PC-9 (cell line): ENCODE results near the gene TLE4. TPM values are rescaled to one million over a fixed set of nuclear protein-coding genes. Genes with fewer than 3 reads are reported as not detected.

Experiments used
- BruUV-seq: library from RNA; stranded (reverse); fragments of 400-500 nt; replicated peaks from 2 replicates; lab custom pipeline; 2021; lab: Mats Ljungman, UMichigan
- CTCF ChIA-PET: fragments of 300-600 bp; sonication (Branson Sonifier 250); formaldehyde crosslinking; loops from one replicate; lab custom pipeline; 2022; ENCODE audit warnings: antibody characterized with exemption; lab: Charles Lee
- POLR2A ChIA-PET: fragments of 300-600 bp; sonication (Branson Sonifier 250); formaldehyde crosslinking; loops from one replicate; lab custom pipeline; 2022; ENCODE audit warnings: antibody characterized with exemption; ENCODE audit not compliant: unreplicated experiment; lab: Charles Lee
- DNase-seq, 2 experiments: peaks; one replicate each; pipeline versions ENCODE4 v3.0.0 to v3.0.0-alpha.2; 2015 to 2022; ENCODE audit warnings: mixed read lengths in 1 of 2
- H2AFZ ChIP-seq: fragments of 200-600 bp; sonication (generic); 2 replicates; pipeline ENCODE4 v1.8.1; 2017; ENCODE audit warnings: antibody characterized with exemption
- H3F3A ChIP-seq: fragments of 200-600 bp; sonication (generic); 2 replicates; pipeline ENCODE4 v1.8.1; 2017; ENCODE audit warnings: antibody characterized with exemption, mild to moderate bottlenecking, low read depth; ENCODE audit not compliant: insufficient read depth
- H3K27ac ChIP-seq: fragments of 200-600 bp; sonication (generic); 2 replicates; pipeline ENCODE4 v1.6.1; 2016; ENCODE audit warnings: mixed run types
- H3K27me3 ChIP-seq: fragments of 200-600 bp; sonication (generic); 2 replicates; pipeline ENCODE4 v1.6.1; 2016; ENCODE audit warnings: low read depth, mixed run types; ENCODE audit not compliant: insufficient read depth
- H3K36me3 ChIP-seq: fragments of 200-600 bp; sonication (generic); 2 replicates; pipeline ENCODE4 v1.6.1; 2016; ENCODE audit warnings: low read depth, mixed run types
- H3K4me1 ChIP-seq: fragments of 200-600 bp; sonication (generic); replicated peaks from 2 replicates; pipeline ENCODE4 v1.6.1; 2016; ENCODE audit warnings: mixed run types; ENCODE audit not compliant: insufficient read depth
- H3K4me2 ChIP-seq: fragments of 200-600 bp; sonication (generic); 2 replicates; pipeline ENCODE4 v1.6.1; 2017; ENCODE audit warnings: mixed run types
- H3K4me3 ChIP-seq: fragments of 200-600 bp; sonication (generic); 2 replicates; pipeline ENCODE4 v1.6.1; 2016; ENCODE audit warnings: mixed run types
- H3K79me2 ChIP-seq: fragments of 200-600 bp; sonication (generic); 2 replicates; pipeline ENCODE4 v1.6.1; 2017; ENCODE audit warnings: low read depth, mixed run types
- H3K9me2 ChIP-seq: fragments of 200-600 bp; sonication (generic); 2 replicates; pipeline ENCODE4 v1.8.1; 2017; ENCODE audit warnings: mild to moderate bottlenecking; ENCODE audit not compliant: insufficient read depth
- H3K9me3 ChIP-seq: fragments of 200-600 bp; sonication (generic); 2 replicates; pipeline ENCODE4 v1.8.1; 2016; ENCODE audit warnings: low read depth; ENCODE audit not compliant: insufficient read depth
- H4K20me1 ChIP-seq: fragments of 200-600 bp; sonication (generic); 2 replicates; pipeline ENCODE4 v1.8.1; 2017; ENCODE audit not compliant: insufficient read depth
- CTCF ChIP-seq: fragments of 200-600 bp; sonication (generic); conservative IDR thresholded peaks from 2 replicates; pipeline ENCODE4 v1.6.1; 2017; ENCODE audit warnings: mixed run types, antibody characterized with exemption, mild to moderate bottlenecking, moderate library complexity
- EZH2 ChIP-seq: fragments of 200-600 bp; sonication (generic); IDR thresholded peaks from 2 replicates; pipeline ENCODE4 v1.8.0; 2017; ENCODE audit warnings: antibody characterized with exemption, low read depth
- intact Hi-C: fragments of 100-400 bp; cut with micrococcal nuclease; formaldehyde crosslinking; loops from one replicate; pipeline ENCODE4 v1.10.0; 2022; ENCODE audit not compliant: unreplicated experiment
- total RNA-seq: library from RNA; stranded (reverse); gene quantifications from 2 replicates; pipeline ENCODE4 v1.2.3, GENCODE V29; 2021

TLE4 gene
- total RNA-seq, 1 experiment from 2014 or later = not detected

DNA sequence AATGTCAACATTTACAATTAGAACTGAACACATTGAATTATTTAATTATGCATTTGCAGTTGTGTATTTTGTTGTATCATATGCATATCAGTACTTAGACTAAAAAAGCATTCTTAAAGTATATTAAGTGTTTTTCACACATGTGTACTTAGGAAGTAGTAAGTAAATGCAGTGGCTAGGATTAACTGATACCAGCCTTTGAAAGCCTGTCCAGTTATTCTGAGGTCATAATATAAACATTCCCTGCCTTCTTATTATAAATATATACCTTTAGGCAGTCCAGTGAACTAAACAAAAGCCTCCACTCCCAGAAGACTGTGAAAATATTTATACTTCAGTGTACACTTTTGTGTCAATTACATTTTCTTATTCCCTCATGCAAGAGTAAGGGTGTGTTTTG lies 83.8 kb downstream of the TLE4 start:
- POLR2A ChIA-PET = no interaction called here
- Histone ChIP-seq H3K4me3 (no peak overlapping the region), H3F3A (no peaks in the 10 kb centered on the region), H3K27me3 (peaks cover 7% of the 10 kb centered on the region; the same call in 1 of the 2 replicates), H4K20me1 (no peaks in the 10 kb centered on the region), H3K79me2 (no peaks in the 10 kb centered on the region), H3K9me2 (no peaks in the 10 kb centered on the region), H3K4me1 (no peaks in the 10 kb centered on the region), H3K27ac (no peak overlapping the region), H3K36me3 (no peaks in the 10 kb centered on the region), H3K4me2 (no peak overlapping the region), H3K9me3 (no peaks in the 10 kb centered on the region), H2AFZ (no peak overlapping the region)
- intact Hi-C loops = no loop called here
- CTCF ChIA-PET = no interaction called here
- no TSS peak for BruUV-seq
- TF ChIP-seq EZH2 (no peak), CTCF (no peak)
- no peak for DNase-seq

DNA sequence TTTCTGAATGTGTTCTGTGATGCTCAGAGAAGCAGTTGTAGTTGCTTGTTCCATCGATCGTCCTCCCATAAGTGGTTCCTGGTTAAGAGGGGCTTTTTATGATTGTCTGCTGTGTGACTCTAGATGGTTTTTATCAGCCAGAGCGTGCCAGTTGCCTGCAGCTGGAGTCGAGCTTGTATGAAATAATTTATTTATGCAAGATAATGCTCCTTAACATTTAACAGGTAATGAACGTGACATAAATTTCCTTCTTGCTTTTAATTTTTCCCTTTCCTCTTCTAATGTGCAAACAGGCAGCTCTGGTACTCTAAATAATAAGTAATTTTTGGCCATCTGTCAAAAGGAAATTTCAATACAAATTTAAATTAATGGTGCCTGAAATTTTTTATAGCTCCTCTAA lies 84.4 kb downstream of the TLE4 start:
- Histone ChIP-seq H3K36me3 (no peaks in the 10 kb centered on the region), H3K4me2 (no peak overlapping the region), H3K27me3 (peaks cover 6% of the 10 kb centered on the region; the same call in 1 of the 2 replicates), H3K79me2 (no peaks in the 10 kb centered on the region), H3K4me1 (no peaks in the 10 kb centered on the region), H3K9me3 (no peaks in the 10 kb centered on the region), H2AFZ (no peak overlapping the region), H3F3A (no peaks in the 10 kb centered on the region), H3K9me2 (no peaks in the 10 kb centered on the region), H3K4me3 (no peak overlapping the region), H4K20me1 (no peaks in the 10 kb centered on the region), H3K27ac (no peak overlapping the region)
- no peak for DNase-seq
- ChIA-PET CTCF (interaction anchor here (0.7 kb wide), 1 partner anchor 257 kb away, joined by 3 read pairs; no protein-coding TSS in a partner anchor), POLR2A (no interaction called here)
- TF ChIP-seq CTCF = no peak
- TF ChIP-seq EZH2 = no peak
- intact Hi-C loops = no loop called here
- BruUV-seq = no TSS peak

- no TSS peak for BruUV-seq
These were observed 86.1 kb downstream of the TLE4 start for GRCh38 chr9:79657891-79658290.

More at GRCh38 chr9:79657891-79658290, 86.1 kb downstream of the TLE4 start:
- TF ChIP-seq CTCF (no peak), EZH2 (no peak)
- Histone ChIP-seq H3K9me3 (no peaks in the 10 kb centered on the region), H3K4me2 (no peak overlapping the region), H3K4me3 (no peak overlapping the region), H3K27ac (no peak overlapping the region), H2AFZ (no peak overlapping the region), H3K27me3 (peaks cover 10% of the 10 kb centered on the region; the same call in 1 of the 2 replicates), H4K20me1 (no peaks in the 10 kb centered on the region), H3K4me1 (no peaks in the 10 kb centered on the region), H3F3A (no peaks in the 10 kb centered on the region), H3K36me3 (no peaks in the 10 kb centered on the region), H3K9me2 (no peaks in the 10 kb centered on the region), H3K79me2 (no peaks in the 10 kb centered on the region)
- intact Hi-C loops = no loop called here
- DNase-seq = no peak
- POLR2A ChIA-PET = no interaction called here
- CTCF ChIA-PET = no interaction called here
